ENCODE data around the gene MRPS25.

- TF ChIP-seq EZH2 (IDR thresholded peaks at IDR 0.05) (no peak), POLR2AphosphoS5 (IDR thresholded peaks at IDR 0.05; ENCODE audit: borderline replicate concordance, low read depth, low read length) (no peak), FOXP2 (optimal IDR thresholded peaks at IDR 0.05; ENCODE audit: control extremely low read depth, extremely low read length, insufficient read depth) (no peak)
These were observed 32.0 kb downstream of the MRPS25 start for GRCh38 chr3:15033103-15033502.

All from SK-N-MC (cell line).